GM21576 (cell line): ENCODE measurements around the gene DZANK1.
"Not testable (repeated sequence)": the region's sequence is repeated elsewhere in the genome, so short reads cannot be mapped to it uniquely, and the experiment has no call there.

Experiments used
- ATAC-seq: cut with Tn5 transposase; IDR thresholded peaks from one replicate; pipeline ENCODE4 v1.9.1; 2021; ENCODE audit warnings: mild to moderate bottlenecking, moderate library complexity; ENCODE audit not compliant: unreplicated experiment

Gene DZANK1

GRCh38 chr20:18466894-18467730 is at the start of gene DZANK1, which contains the start of gene POLR3F:
Gene DZANK1, minus strand, starts transcription at chr20:18467030. Its CDS starts 1,672 bp downstream, at chr20:18465358.
Gene POLR3F, plus strand, starts transcription at chr20:18467390. Its CDS starts 117 bp downstream, at chr20:18467507.
- ATAC-seq = peak; percentile 99

DNA sequence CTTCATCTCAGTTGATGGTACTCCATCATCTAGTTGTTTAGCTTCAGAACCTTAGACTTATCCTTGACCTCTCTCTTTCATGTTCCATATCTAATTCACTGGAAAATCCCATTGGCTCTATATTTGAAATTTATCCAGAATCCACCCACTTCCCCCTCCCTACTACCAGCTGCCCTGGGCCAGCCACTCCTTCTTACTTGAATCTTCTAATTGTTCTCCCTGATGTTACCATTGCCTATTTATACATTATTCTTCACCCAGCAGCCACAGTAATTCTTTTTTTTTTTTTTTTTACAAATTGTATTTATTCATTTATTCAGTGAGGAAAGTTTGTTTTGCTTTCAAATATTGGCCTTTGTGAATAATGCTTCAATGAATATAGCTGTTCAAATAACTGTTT is 49.1 kb upstream of the DZANK1 start:
- no peak for ATAC-seq

- ATAC-seq = no peak
These were observed 47.3 kb upstream of the DZANK1 start for GRCh38 chr20:18514127-18514526.

- no peak for ATAC-seq
These were observed 46.4 kb upstream of the DZANK1 start for GRCh38 chr20:18513208-18513607.

DNA sequence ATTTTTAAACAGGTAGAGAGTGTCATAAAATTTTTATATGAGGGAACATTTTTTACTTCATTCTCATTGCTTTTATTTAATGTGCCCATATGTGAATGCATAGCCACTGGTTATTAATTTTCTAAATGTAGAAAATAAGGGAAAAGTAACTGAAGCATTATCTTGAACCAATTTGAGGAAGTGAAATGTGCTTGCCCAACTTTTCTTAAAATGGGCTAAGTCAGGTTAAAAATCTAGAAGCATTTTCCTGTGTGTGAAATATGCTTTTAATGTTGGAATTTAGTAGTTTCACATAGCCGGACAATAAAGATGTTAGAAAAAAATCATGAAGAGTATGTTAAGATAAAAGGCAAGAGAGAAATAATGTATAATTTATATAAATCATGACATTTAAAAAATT is 44.7 kb upstream of the DZANK1 start:
- no peak for ATAC-seq

DNA sequence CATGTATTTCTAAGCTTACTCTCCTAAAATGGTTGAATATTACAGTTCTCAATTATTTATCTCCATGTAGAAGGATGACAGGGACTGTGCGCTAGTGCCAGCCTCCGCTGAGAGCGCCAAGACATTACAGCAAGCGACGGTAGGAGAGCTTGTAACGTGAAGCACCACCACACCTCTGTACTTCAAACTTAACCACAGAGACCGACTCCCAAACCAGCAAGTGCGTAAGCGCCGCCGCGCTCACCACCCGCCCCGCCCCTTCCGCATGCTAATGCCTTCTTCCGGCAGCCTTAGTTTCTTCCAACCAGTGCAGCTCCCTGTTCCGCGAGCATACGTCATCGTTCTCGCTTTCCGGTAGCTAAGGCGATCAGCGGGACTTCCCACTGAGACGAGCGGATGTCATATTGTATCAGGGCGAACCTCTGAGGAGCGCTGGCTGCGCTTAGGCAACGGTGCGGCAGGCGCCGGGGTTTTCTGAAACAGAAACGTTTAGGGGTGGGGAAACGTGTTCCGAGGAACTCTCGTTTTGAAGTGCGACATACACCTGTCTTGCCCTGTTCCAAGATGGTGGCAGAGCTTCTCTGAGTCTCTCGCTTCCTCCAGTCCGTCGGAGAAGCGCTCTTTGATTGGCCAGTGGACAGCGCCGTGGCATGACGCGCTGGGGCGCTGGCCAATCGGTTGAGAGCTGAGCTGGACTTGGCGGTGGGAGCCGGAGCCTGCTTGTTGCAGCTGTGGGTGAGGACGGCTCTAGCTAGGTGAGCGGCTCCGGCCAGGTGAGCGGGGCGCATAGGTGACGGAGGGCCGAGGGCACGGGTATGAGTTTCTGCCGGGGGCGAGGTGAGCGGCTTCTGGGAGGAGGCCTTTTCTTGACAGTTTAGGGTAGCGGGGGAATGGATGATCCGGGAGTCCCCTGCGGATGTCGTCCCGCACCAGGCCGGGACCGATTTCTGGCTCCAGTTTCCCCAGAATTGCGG is 40.7 kb upstream of the DZANK1 start, which contains the start of gene SEC23B:
Gene SEC23B (plus strand): TSS at position 723 of the 974 bp plus-strand sequence. CDS start 2,896 bp downstream, outside the sequence.
- peak; percentile 93 for ATAC-seq

DNA sequence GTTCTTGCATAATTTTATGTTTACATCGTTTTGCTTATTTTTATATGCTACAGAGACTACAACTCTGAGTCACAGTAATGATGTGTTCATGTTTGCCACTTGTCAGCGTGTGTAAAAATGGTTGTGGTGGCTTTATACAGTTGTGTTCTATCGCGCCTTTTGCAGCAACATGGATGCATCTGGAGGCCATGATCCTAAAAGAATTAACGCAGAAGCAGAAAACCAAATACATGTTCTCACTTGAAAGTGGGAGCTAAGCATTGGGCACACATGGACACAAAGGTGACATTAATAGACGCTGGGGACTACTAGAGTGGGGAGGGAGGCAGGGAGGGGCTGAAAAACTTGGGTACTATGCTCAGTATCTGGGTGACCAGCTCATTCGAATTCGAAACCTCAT is 39.9 kb upstream of the DZANK1 start:
- no peak for ATAC-seq

DNA sequence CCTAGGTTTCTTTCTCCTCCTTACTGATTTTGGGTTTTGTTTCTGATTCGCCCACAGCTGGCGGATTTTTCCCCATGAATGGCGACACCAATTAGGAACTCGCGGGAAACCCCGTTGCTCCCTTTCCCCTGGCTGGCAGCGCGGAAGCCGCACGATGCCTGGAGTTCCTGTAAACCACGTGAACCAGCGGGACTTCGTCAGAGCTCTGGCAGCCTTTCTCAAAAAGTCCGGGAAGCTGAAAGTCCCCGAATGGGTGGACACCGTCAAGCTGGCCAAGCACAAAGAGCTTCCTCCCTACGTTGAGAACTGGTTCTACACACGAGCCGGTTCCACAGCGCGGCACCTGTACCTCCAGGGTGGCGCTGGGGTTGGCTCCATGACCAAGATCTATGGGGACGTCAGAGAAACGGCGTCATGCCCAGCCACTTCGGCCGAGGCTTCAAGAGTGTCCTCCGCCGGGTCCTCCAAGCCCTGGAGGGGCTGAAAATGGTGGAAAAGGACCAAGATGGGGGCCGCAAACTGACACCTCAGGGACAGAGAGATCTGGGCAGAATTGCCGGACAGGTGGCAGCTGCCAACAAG is 37.7 kb upstream of the DZANK1 start:
- ATAC-seq = no peak

GRCh38 chr20:18501672-18502071 is 34.8 kb upstream of the DZANK1 start:
- not testable (repeated sequence) for ATAC-seq

DNA sequence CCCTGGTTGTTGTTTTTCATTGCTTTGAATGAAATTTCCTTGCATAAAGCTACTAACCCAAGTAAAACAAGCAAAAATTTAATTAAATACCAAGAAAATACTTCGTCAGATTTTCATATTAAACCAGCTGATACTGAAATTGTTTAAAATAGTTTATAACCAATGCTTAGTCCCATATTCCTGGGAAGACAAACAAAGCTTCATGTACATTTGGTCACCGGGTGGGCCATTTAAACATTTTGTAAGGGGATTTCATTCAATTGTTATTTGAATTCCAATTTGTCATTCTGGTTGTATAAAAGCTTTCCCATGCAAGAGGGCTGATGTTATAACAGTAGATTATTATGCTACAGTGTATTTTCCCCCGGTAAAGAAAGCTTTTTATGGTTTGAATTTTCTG is 30.8 kb upstream of the DZANK1 start:
- ATAC-seq = no peak

GRCh38 chr20:18496740-18497592 is 30.1 kb upstream of the DZANK1 start, which contains the start of gene RBBP9:
Gene RBBP9, minus strand, starts transcription at chr20:18497225. Its CDS starts 58 bp downstream, at chr20:18497167.
- peak; percentile 99 for ATAC-seq

DNA sequence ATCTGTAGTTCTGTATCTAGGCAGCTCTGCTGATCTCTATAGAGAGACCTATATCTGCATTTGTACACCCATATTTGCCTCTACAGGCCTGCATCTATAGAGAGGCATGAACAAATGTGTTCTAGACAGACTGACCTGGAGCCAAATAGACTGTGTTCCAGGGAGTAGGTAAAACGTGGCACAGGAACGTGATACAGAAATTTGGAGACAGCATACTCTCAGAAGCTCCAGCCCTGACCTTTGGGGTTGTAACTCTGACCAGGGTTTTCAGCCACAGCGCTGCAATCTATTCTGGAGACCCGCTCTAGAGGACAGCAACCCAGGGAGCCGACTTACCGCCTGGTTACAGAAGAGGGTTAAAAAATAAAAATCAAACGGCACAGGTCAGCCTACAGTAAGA is 29.2 kb upstream of the DZANK1 start:
- no peak for ATAC-seq

DNA sequence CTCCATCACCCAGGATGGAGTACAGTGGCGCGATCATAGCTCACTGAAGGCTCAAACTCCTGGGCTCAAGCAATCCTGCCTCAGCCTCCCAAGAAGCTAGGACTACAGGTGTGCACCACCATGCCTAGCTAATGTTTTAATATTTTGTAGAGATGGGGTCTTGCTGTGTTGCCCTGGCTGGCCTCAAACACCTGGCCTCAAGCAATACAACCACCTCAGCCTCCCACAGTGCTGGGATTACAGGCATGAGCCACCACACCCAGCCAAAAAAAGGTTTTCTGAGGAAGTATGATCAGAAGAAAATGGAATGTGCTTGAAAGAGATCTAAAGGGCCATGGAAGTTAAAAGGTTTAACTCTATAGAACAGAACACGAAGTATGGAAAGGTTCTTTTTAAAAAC is 21.5 kb upstream of the DZANK1 start:
- no peak for ATAC-seq

DNA sequence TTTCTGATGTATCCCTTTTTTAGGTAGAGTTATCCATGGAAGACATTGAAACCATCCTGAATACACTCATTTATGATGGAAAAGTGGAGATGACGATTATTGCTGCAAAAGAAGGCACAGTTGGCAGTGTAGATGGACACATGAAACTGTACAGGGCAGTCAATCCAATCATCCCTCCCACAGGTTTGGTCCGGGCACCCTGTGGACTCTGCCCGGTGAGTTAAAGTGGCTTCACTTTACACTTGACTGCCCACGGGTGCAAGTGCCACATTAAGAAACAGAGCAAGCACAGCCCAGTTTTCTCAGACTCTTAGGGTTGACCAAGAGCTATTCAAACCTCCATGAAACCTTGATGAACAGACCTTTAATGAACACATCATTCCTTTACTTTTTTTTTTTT is 14.8 kb upstream of the DZANK1 start:
- ATAC-seq = no peak

DNA sequence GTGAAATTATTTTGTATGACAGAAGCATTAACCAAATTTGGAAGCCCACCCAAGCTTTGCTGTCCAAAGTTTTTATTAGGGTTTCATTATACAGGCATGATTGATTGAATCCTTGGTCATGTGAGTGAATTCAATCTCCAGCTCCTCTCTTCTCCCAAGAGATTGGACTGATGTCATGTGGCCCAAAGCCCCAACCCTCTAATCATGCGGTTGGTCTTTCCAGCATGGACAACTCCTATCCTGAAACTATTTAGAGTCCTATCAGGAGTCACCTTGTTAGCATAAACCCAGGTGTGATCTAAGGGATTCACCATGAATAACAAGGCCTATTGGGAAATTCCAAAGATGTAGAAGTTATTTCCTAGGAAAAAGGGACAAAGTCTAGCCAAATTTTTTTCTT is 11.0 kb upstream of the DZANK1 start:
- no peak for ATAC-seq

DNA sequence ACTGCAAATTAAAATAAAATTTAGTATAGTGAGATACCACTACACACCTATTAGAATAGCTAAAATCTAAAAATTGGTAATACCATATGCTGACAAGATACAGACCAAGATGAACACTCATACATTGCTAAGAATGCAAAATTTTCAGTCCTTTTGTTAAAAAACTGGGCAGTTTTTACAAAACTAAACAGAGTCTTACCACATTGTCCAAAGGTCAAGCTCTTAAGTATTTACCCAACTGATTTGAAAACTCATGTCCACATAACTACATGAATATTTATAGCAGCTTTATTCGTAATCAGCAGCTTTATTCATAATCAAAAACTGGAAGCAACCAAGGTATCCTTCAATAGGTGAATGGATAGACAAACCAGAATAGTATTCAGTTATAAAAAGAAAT is 10.4 kb upstream of the DZANK1 start:
- ATAC-seq = no peak

DNA sequence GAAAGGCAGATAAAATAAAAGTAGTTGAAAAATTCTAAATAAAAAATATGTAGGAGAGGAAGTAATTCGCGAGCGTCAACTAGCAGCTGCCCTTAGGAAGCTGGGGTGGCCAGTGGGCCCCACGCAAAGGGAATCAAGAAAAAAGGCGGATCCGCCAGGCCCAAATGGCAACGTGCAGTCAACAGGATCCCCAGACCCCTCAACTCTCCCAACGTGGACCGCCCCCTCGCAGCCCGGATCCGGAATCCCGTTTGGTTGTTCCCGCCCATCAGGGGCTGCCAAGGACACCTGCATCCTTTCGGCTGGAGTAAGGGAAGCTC is 296 bp downstream of the DZANK1 start:
- no peak for ATAC-seq

DNA sequence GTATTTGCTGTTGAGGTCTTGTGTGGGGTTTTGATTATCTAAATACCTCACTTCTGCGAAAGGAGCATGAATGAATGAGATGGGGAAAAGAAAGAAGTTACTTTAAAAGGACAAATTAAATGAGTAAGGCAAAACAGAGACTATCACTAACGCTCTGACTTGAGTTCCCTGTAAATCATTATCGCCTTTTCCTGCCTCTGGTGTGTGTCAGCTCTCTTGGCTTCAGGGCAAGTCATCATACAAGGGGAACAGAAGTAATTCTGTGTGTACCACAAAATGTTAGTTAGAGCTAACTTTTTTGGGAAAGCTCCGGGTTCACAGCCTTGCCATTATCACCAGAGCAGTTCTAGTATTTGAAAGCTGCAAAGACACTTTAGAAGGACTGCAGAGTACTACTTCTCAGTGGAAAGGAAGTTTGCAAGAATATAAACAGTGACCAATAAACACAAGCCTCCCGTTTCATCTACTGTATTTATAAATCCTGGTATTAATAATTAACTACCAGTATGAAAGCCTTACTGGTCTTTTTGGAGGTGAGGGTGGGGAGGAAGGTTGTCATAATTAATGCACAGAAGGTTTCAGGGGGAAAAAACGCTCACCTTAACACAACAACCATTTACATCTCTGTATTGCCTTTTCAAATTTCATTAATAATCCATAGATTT is 1.2 kb downstream of the DZANK1 start:
- no peak for ATAC-seq

- ATAC-seq = no peak
These were observed 10.2 kb downstream of the DZANK1 start for GRCh38 chr20:18456600-18456999.

- no peak for ATAC-seq
These were observed 22.9 kb downstream of the DZANK1 start for GRCh38 chr20:18443886-18444285.
